ENCODE results near the gene ADGRA3.

DNA sequence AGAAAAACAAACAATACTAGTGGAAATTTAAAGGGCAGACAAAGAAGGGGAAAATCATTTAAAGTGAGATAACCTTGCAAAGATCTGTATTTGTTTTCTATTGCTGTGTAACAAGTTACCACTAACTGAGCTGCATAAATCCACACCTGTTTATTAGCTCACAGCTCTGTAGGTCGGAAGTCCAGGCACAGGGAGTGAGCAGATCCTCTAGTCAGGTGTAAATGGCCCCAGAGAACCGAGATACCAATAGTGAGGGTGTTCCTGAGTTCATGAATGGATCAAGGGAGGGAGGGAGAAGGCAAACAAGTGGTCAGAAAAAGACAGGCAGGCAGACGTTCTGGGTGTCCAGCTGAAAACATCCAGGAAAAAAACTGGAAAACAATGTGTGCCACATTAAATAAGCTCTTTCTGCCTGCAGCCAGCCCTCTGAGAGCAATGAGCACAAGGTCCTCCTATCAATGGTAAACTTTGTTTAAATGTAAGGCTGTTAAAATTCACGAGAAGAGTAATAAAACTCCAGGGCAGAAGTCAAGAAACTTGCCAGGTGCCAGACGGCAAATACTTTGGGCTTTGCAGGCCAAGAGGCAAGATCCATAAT is 25.0 kb downstream of the ADGRA3 start:
- TF ChIP-seq, protein P1, sequence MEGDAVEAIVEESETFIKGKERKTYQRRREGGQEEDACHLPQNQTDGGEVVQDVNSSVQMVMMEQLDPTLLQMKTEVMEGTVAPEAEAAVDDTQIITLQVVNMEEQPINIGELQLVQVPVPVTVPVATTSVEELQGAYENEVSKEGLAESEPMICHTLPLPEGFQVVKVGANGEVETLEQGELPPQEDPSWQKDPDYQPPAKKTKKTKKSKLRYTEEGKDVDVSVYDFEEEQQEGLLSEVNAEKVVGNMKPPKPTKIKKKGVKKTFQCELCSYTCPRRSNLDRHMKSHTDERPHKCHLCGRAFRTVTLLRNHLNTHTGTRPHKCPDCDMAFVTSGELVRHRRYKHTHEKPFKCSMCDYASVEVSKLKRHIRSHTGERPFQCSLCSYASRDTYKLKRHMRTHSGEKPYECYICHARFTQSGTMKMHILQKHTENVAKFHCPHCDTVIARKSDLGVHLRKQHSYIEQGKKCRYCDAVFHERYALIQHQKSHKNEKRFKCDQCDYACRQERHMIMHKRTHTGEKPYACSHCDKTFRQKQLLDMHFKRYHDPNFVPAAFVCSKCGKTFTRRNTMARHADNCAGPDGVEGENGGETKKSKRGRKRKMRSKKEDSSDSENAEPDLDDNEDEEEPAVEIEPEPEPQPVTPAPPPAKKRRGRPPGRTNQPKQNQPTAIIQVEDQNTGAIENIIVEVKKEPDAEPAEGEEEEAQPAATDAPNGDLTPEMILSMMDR (IDR thresholded peaks at IDR 0.05), result no peak
- no peak for TF ChIP-seq POLR2A (IDR thresholded peaks at IDR 0.05)
